ENCODE data around the gene OR6S1.
"Not testable (repeated sequence)": the region's sequence is repeated elsewhere in the genome, so short reads cannot be mapped to it uniquely, and the experiment has no call there.

OR6S1 gene

GRCh38 chr14:20671597-20672283 lies 30.2 kb upstream of the OR6S1 start:
- no peak for DNase-seq (ENCODE audit: low spot score)

GRCh38 chr14:20668969-20669368 lies 27.5 kb upstream of the OR6S1 start:
- DNase-seq (ENCODE audit: low spot score): no peak

- DNase-seq (ENCODE audit: low spot score): no peak
These were observed 26.5 kb upstream of the OR6S1 start for GRCh38 chr14:20667957-20668356.

GRCh38 chr14:20666400-20666961 lies 25.0 kb upstream of the OR6S1 start:
- not testable (repeated sequence) for DNase-seq (ENCODE audit: low spot score)

GRCh38 chr14:20662968-20663732 lies 21.7 kb upstream of the OR6S1 start:
- peak; percentile 73 for DNase-seq (ENCODE audit: low spot score)

GRCh38 chr14:20661197-20661596 lies 19.7 kb upstream of the OR6S1 start:
- no peak for DNase-seq (ENCODE audit: low spot score)

- no peak for DNase-seq (ENCODE audit: low spot score)
These were observed 18.4 kb upstream of the OR6S1 start for GRCh38 chr14:20659813-20660395.

- DNase-seq (ENCODE audit: low spot score): no peak
These were observed 17.8 kb upstream of the OR6S1 start for GRCh38 chr14:20659336-20659735.

- DNase-seq (ENCODE audit: low spot score): no peak
These were observed 16.8 kb upstream of the OR6S1 start for GRCh38 chr14:20658246-20658645.

GRCh38 chr14:20657216-20658211 lies 16.0 kb upstream of the OR6S1 start:
- peak; percentile 59 for DNase-seq (ENCODE audit: low spot score)

- no peak for DNase-seq (ENCODE audit: low spot score)
These were observed 14.8 kb upstream of the OR6S1 start for GRCh38 chr14:20656274-20656673.

GRCh38 chr14:20655851-20656250 lies 14.4 kb upstream of the OR6S1 start:
- DNase-seq (ENCODE audit: low spot score): no peak

GRCh38 chr14:20652996-20653975 lies 11.8 kb upstream of the OR6S1 start:
- DNase-seq (ENCODE audit: low spot score): no peak

- no peak for DNase-seq (ENCODE audit: low spot score)
These were observed 4.0 kb upstream of the OR6S1 start for GRCh38 chr14:20645481-20645880.

- no peak for DNase-seq (ENCODE audit: low spot score)
These were observed 3.0 kb upstream of the OR6S1 start for GRCh38 chr14:20644520-20644919.

GRCh38 chr14:20642755-20643154 lies 1.3 kb upstream of the OR6S1 start:
- DNase-seq (ENCODE audit: low spot score): not testable (repeated sequence)

- DNase-seq (ENCODE audit: low spot score): no peak
These were observed 691 bp upstream of the OR6S1 start for GRCh38 chr14:20642182-20642581.

GRCh38 chr14:20632831-20633691 lies 8.4 kb downstream of the OR6S1 start:
- peak; percentile 90 for DNase-seq (ENCODE audit: low spot score)

GRCh38 chr14:20632448-20632830 lies 9.1 kb downstream of the OR6S1 start:
- DNase-seq (ENCODE audit: low spot score): peak; percentile 32
